Lower leg skin (tissue), 4 donors: ENCODE measurements around the gene ARHGAP27. TPM values are rescaled to one million over a fixed set of nuclear protein-coding genes. Genes with fewer than 3 reads are reported as not detected.

Experiments
- DNase-seq, 2 donors: peaks; one replicate each; pipeline ENCODE4 v3.0.0-alpha.2; 2019; ENCODE audit warnings: low spot score in 2 of 2
- H3K4me3 ChIP-seq: fragments of 200-600 bp; sonication (generic); 2 replicates; pipeline ENCODE4 v1.5.1; 2017; ENCODE audit warnings: mild to moderate bottlenecking, low read depth; ENCODE audit not compliant: poor library complexity, severe bottlenecking
- POLR2A ChIP-seq, 2 donors: fragments of 450-650 bp; IDR thresholded peaks; one replicate each; pipeline ENCODE4 v1.6.1; 2016 to 2017; ENCODE audit warnings: antibody characterized with exemption in 2 of 2, mild to moderate bottlenecking in 1 of 2, moderate library complexity in 1 of 2
- WGBS, 2 donors: methylation state at CpG; one replicate each; pipeline ENCODE4 v1.1.5; 2018; 5-methylcytosine and 5-hydroxymethylcytosine counted together
- intact Hi-C: fragments of 100-400 bp; cut with DNase I; formaldehyde crosslinking; loops from one replicate; pipeline ENCODE4 v1.15.0; 2023; ENCODE audit warnings: low total_unique reads
- total RNA-seq, 4 donors: library from RNA; depleted of rRNA; stranded (reverse); fragments of >200 nt; gene quantifications; one replicate each; pipeline ENCODE4 v1.1.0, GENCODE V29; 2016
- TF ChIP-seq, protein P1 (sequence below), 3 donors: fragments of 450-650 bp; IDR thresholded peaks; one replicate each; pipeline ENCODE4 v1.5.1; 2016; ENCODE audit warnings: antibody characterized with exemption in 3 of 3, mild to moderate bottlenecking in 3 of 3, moderate library complexity in 2 of 3

ARHGAP27 gene
- total RNA-seq, 4 donors from 2014 or later: 58.5 to 84.4 (median 68.2) TPM

DNA sequence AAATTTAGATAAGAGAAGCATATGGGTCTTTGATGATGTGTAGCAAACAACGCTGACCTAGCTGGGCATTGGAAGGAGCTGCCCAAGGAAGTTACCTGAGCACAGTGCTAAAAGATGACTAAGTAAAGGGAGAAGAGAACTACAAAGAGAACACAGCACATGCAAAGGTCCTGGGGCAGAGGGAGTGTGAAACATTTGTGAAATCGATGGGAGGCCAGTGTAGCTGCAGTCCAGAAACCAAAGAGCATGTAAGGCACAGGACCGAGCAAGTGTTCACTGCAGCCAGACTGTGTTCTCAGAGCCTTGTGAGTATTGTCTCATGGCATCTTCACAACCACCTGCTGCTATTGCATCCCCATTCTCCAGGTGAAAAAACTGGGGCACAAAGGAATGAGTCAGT, 44.9 kb downstream of the ARHGAP27 start:
- no peak overlapping the region for H3K4me3 ChIP-seq
- 93 to 95% methylated on average over 3 of the region's 3 CpGs for WGBS, 2 donors
- no peak for DNase-seq
- TF ChIP-seq POLR2A (IDR thresholded peaks at IDR 0.05): no peak
- TF ChIP-seq, protein P1, sequence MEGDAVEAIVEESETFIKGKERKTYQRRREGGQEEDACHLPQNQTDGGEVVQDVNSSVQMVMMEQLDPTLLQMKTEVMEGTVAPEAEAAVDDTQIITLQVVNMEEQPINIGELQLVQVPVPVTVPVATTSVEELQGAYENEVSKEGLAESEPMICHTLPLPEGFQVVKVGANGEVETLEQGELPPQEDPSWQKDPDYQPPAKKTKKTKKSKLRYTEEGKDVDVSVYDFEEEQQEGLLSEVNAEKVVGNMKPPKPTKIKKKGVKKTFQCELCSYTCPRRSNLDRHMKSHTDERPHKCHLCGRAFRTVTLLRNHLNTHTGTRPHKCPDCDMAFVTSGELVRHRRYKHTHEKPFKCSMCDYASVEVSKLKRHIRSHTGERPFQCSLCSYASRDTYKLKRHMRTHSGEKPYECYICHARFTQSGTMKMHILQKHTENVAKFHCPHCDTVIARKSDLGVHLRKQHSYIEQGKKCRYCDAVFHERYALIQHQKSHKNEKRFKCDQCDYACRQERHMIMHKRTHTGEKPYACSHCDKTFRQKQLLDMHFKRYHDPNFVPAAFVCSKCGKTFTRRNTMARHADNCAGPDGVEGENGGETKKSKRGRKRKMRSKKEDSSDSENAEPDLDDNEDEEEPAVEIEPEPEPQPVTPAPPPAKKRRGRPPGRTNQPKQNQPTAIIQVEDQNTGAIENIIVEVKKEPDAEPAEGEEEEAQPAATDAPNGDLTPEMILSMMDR (IDR thresholded peaks at IDR 0.05): no peak
- intact Hi-C loops: loop anchor here (5.0 kb wide), 2 partner anchors 110 to 170 kb away; no protein-coding TSS in a partner anchor

DNA sequence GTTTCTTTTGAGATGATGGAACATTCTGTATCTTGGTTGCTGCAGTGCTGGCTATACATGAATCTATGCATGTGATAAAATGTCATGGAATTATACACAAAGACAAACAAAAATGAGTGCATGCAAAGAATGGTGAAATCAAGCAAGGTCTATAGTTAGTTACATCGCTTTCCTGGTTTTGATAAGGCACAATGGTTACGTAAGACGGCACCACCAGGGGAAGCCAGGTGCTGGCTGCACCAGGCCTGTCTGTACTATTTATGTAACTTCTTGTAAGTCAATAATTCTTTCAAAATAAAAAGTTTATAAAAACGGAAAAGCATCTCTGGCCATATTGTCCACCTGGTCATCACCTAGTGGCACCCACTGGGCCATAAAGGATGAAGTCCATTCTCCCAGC, 46.5 kb downstream of the ARHGAP27 start:
- TF ChIP-seq, protein P1 (IDR thresholded peaks at IDR 0.05): no peak
- no peak for TF ChIP-seq POLR2A (IDR thresholded peaks at IDR 0.05)
- WGBS, 2 donors: 74 to 80% methylated on average over 4 of the region's 4 CpGs
- H3K4me3 ChIP-seq: no peak overlapping the region
- no peak for DNase-seq
- intact Hi-C loops: loop anchor here (5.0 kb wide), 2 partner anchors 109 to 169 kb away; no protein-coding TSS in a partner anchor

DNA sequence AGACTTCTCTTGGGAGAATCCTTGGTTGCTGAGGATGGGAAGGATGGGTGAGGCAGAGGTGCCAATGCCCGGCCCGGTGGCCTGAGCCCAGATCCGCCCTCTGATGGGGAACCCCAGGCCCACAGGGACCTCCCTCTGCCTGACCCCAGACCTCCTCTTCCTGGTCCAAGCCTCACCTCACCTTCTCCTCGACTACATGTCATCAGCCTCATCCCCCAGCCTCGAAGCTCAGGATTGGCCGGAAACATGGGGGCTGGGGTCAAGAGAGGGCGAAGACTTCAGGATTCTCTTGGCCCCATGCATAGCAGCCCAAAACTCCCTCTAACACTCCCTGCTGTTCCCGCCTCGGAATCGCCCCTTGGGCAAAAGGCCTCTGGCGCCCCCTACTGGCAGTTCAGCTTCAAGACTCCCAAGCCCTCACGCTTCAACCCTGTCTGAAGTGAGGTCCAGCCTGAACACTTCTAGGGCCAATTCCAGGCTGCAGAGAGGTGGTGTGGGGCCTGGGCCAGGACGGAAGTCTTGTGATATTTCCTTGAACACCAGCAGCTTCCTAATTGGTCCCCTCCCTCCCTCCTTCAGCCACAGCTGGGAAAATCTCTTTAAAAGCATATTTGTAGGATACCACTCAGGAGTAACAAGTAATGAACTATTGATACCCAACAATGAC, 47.2 kb downstream of the ARHGAP27 start:
- H3K4me3 ChIP-seq: no peak overlapping the region
- WGBS, 2 donors: 3 to 5% methylated on average over 13 of the region's 13 CpGs
- intact Hi-C loops: loop anchor here (5.0 kb wide), 2 partner anchors 108 to 168 kb away; no protein-coding TSS in a partner anchor
- DNase-seq: peak; percentile 85 to 98
- TF ChIP-seq, protein P1 (IDR thresholded peaks at IDR 0.05): peak in 2 of 3 donors; percentile 58 to 88
- no peak for TF ChIP-seq POLR2A (IDR thresholded peaks at IDR 0.05)

DNA sequence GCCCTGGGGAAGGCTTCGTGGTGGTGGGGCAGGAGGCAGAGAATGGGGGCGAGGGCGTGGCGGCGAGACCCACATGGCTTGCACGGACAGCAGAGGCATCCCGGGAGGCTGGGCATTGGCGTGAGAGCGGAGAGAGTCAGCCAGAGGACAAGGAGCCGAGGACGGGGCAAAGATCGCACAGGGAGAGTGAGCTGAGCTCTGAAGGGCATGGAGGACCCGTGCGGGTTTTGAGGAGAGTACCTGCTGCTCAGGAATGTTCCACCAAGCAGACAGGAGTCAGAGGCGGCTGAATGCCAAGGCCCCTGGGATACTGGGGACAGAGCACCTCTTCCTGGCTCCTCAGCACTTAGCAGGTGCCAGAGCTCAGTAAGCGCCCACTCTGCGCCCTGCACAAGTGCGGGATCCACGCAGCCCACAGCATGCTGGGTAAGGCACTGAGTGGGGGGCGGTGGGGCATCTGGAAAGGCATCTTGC, 47.8 kb downstream of the ARHGAP27 start:
- TF ChIP-seq, protein P1 (IDR thresholded peaks at IDR 0.05): no peak
- TF ChIP-seq POLR2A (IDR thresholded peaks at IDR 0.05): no peak
- no peak overlapping the region for H3K4me3 ChIP-seq
- intact Hi-C loops: loop anchor here (5.0 kb wide), 2 partner anchors 108 to 168 kb away; no protein-coding TSS in a partner anchor
- WGBS, 2 donors: 81 to 83% methylated on average over 20 of the region's 20 CpGs
- DNase-seq: no peak

DNA sequence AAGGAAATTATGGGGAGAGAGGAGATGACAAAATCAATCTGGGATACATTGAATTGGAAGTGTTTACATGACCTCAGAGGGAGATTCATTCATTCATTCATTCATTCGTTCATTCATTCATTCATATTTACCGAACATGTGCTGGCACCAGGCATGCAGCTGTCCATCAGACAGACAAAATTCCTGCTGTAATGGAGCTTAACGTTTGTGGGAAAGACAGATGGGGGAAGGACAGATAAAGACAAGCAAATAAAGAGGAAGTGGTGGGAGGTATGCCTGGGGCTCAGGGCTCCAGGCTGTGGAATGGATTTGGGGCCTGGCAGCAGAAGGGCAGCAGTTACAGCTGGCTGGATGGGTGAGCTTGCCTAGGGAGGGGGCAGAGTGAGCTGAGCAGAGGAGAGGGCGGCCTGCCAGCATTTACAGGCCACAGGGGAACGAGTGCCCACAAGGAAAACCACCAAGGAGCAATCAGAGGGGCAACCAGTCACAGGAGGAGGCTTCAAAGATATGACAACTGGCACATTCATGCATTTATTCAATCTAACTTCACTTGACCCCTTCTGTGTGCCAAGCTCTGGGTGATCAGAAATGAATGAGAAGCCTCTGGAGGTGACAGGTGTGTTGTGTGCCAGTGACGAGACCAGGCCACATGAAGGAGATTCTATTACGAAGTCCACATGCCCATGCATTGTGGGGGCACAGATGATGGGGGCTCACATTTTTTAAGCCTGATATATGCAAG, 48.5 kb downstream of the ARHGAP27 start:
- TF ChIP-seq POLR2A (IDR thresholded peaks at IDR 0.05): no peak
- TF ChIP-seq, protein P1 (IDR thresholded peaks at IDR 0.05): no peak
- WGBS, 2 donors: 60 to 61% methylated on average over 7 of the region's 7 CpGs
- DNase-seq: no peak
- no peak overlapping the region for H3K4me3 ChIP-seq
- intact Hi-C loops: no loop called here
